GM23248 (cell line): ENCODE results near the gene WDR48. TPM values are rescaled to one million over a fixed set of nuclear protein-coding genes. Genes with fewer than 3 reads are reported as not detected.
"Not testable (repeated sequence)": the region's sequence is repeated elsewhere in the genome, so short reads cannot be mapped to it uniquely, and the experiment has no call there.

Experiments
- DNase-seq: peaks from one replicate; pipeline ENCODE4 v3.0.0-alpha.2; 2015
- H2AFZ ChIP-seq: fragments of 200-600 bp; sonication (generic); 2 replicates; pipeline ENCODE4 v1.6.1; 2016; ENCODE audit warnings: antibody characterized with exemption
- H3F3A ChIP-seq: fragments of 200-600 bp; sonication (generic); 2 replicates; pipeline ENCODE4 v1.6.1; 2016; ENCODE audit warnings: mild to moderate bottlenecking, antibody characterized with exemption, mixed run types; ENCODE audit not compliant: insufficient read depth
- H3K27ac ChIP-seq: fragments of 200-600 bp; sonication (generic); 2 replicates; pipeline ENCODE4 v1.5.1; 2016; ENCODE audit warnings: mild to moderate bottlenecking
- H3K27me3 ChIP-seq: fragments of 200-600 bp; sonication (generic); replicated peaks from 2 replicates; pipeline ENCODE4 v1.6.1; 2016; ENCODE audit warnings: mild to moderate bottlenecking; ENCODE audit not compliant: insufficient read depth
- H3K36me3 ChIP-seq: fragments of 200-600 bp; sonication (generic); 2 replicates; pipeline ENCODE4 v1.6.1; 2016; ENCODE audit warnings: low read depth, mild to moderate bottlenecking
- H3K4me1 ChIP-seq: fragments of 200-600 bp; sonication (generic); 2 replicates; pipeline ENCODE4 v1.6.1; 2016; ENCODE audit warnings: mild to moderate bottlenecking; ENCODE audit not compliant: insufficient read depth
- H3K4me2 ChIP-seq: fragments of 200-600 bp; sonication (generic); one replicate; pipeline ENCODE4 v1.6.1; 2016; ENCODE audit warnings: mild to moderate bottlenecking; ENCODE audit not compliant: unreplicated experiment
- H3K4me3 ChIP-seq: fragments of 200-600 bp; sonication (generic); 2 replicates; pipeline ENCODE4 v1.5.1; 2016; ENCODE audit warnings: mild to moderate bottlenecking
- H3K79me2 ChIP-seq: fragments of 200-600 bp; sonication (generic); 2 replicates; pipeline ENCODE4 v1.6.1; 2016; ENCODE audit warnings: mild to moderate bottlenecking; ENCODE audit not compliant: insufficient read depth
- H3K9ac ChIP-seq: fragments of 200-600 bp; sonication (generic); 2 replicates; pipeline ENCODE4 v1.6.1; 2016; ENCODE audit warnings: mild to moderate bottlenecking
- H3K9me2 ChIP-seq: fragments of 200-600 bp; sonication (generic); 2 replicates; pipeline ENCODE4 v1.6.1; 2016; ENCODE audit warnings: mixed run types, mild to moderate bottlenecking, moderate library complexity; ENCODE audit not compliant: insufficient read depth
- H3K9me3 ChIP-seq: fragments of 200-600 bp; sonication (generic); one replicate; pipeline ENCODE4 v1.6.1; 2017; ENCODE audit warnings: low read depth
- H4K20me1 ChIP-seq: fragments of 200-600 bp; sonication (generic); 2 replicates; pipeline ENCODE4 v1.6.0; 2016; ENCODE audit not compliant: insufficient read depth
- EZH2 ChIP-seq: fragments of 200-600 bp; sonication (generic); IDR thresholded peaks from 2 replicates; pipeline ENCODE4 v1.6.1; 2018; ENCODE audit warnings: antibody characterized with exemption, mild to moderate bottlenecking; ENCODE audit not compliant: insufficient read depth, poor library complexity, severe bottlenecking
- EZH2phosphoT487 ChIP-seq: fragments of 200-600 bp; sonication (generic); IDR thresholded peaks from 2 replicates; pipeline ENCODE4 v1.6.1; 2018; ENCODE audit warnings: antibody characterized with exemption, moderate library complexity, mild to moderate bottlenecking, low read depth; ENCODE audit not compliant: insufficient read depth
- WGBS, 2 experiments: methylation state at CpG; one replicate each; pipeline ENCODE4 v1.1.6; 2015 to 2017; ENCODE audit warnings: low lambda C conversion rate in 2 of 2, low coverage in 1 of 2; ENCODE audit errors: missing lambda C conversion rate in 2 of 2; 5-methylcytosine and 5-hydroxymethylcytosine counted together
- in situ Hi-C: fragments of 300-500 bp; cut with MboI; formaldehyde crosslinking; loops from 2 replicates; pipeline ENCODE4 v1.15.0; 2020
- polyA plus RNA-seq: library from polyadenylated mRNA; unstranded; fragments of >200 nt; fragmentation: Nextera tagmentation; extraction: Ambion mirVana; gene quantifications from 2 replicates; pipeline ENCODE4 v1.2.1, GENCODE V29; 2016
- total RNA-seq: library from RNA; depleted of rRNA; stranded (reverse); fragments of >200 nt; shearing (Covaris generic); gene quantifications from 2 replicates; pipeline ENCODE4 v1.2.3, GENCODE V29; 2014

WDR48 gene
- total and polyA plus RNA-seq, 2 experiments from 2014 or later: 25.7 to 29.7 TPM

DNA sequence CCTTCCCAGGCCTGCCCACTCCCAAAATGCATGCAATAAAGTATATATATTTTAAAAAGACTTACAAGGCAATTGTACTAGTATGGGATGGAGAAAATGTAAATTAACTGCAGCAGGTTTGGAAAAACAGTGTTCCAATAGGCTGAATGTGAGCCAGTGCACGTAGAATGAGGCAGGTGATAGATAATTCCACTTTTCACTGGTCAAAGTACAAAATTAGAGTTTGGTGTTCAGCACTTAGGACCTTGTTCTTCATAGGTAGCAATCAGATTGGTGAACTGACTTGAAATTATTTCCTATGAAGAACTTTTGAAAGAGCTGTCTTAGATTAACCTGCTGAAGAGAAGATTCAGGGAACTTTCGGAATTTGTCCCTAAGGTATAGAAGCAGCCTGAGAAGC lies 1.9 kb downstream of the WDR48 start:
- TF ChIP-seq EZH2 (no peak), EZH2phosphoT487 (no peak)
- Histone ChIP-seq H3K9ac (no peak overlapping the region), H3K4me1 (peaks cover 11% of the 10 kb centered on the region; the same call in 1 of the 2 replicates), H3K36me3 (no peaks in the 10 kb centered on the region), H3F3A (0 out of 2 replicates have a peak, but pooled peaks cover 9% of the 10 kb centered on the region), H2AFZ (no peak overlapping the region), H3K27me3 (no peaks in the 10 kb centered on the region), H3K27ac (no peak overlapping the region), H3K4me2 (no peak overlapping the region), H4K20me1 (no peaks in the 10 kb centered on the region), H3K9me3 (no peaks in the 10 kb centered on the region), H3K9me2 (no peaks in the 10 kb centered on the region), H3K79me2 (peaks cover 63% of the 10 kb centered on the region), H3K4me3 (no peak overlapping the region)
- no peak for DNase-seq
- 93 to 95% methylated on average over 2 of the region's 2 CpGs for WGBS, 2 experiments
- in situ Hi-C loops: no loop called here

- H3K27me3 ChIP-seq: no peaks in the 10 kb centered on the region
- no peak overlapping the region for H3K27ac ChIP-seq
- no peaks in the 10 kb centered on the region for H4K20me1 ChIP-seq
- H3K9ac ChIP-seq: no peak overlapping the region
- H3K36me3 ChIP-seq: no peaks in the 10 kb centered on the region
- H3K79me2 ChIP-seq: peaks cover 88% of the 10 kb centered on the region
- 0 out of 2 replicates have a peak, but pooled peaks cover 9% of the 10 kb centered on the region for H3F3A ChIP-seq
- H3K9me2 ChIP-seq: no peaks in the 10 kb centered on the region
- H3K4me2 ChIP-seq: no peak overlapping the region
- in situ Hi-C loops: no loop called here
- H2AFZ ChIP-seq: no peak overlapping the region
- 56 to 66% methylated on average over 3 of the region's 3 CpGs for WGBS, 2 experiments
- peak; percentile 22 for DNase-seq
- H3K9me3 ChIP-seq: no peaks in the 10 kb centered on the region
- H3K4me3 ChIP-seq: no peak overlapping the region
- TF ChIP-seq EZH2phosphoT487 (no peak), EZH2 (no peak)
- H3K4me1 ChIP-seq: peaks cover 11% of the 10 kb centered on the region; the same call in 1 of the 2 replicates
Observed at GRCh38 chr3:39056151-39056550, 4.3 kb downstream of the WDR48 start.

DNA sequence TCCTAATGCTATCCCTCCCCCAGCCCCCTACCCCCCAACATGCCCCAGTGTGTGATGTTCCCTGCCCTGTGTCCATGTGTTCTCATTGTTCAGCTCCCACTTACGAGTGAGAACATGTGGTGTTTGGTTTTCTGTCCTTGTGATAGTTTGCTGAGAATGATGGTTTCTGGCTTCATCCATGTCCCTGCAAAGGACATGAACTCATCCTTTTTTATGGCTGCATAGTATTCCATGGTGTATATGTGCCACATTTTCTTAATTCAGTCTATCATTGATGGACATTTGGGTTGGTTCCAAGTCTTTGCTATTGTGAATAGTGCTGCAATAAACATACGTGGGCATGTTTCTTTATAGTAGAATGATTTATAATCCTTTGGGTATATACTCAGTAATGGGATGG lies 9.4 kb downstream of the WDR48 start:
- H3K4me2 ChIP-seq, H3K9me3 ChIP-seq, H2AFZ ChIP-seq, H3K9ac ChIP-seq, H4K20me1 ChIP-seq, H3K9me2 ChIP-seq, DNase-seq, H3K36me3 ChIP-seq, H3K27me3 ChIP-seq, H3K4me3 ChIP-seq, in situ Hi-C loops, H3K27ac ChIP-seq: not testable (repeated sequence)
- WGBS, 2 experiments: 68 to 89% methylated on average over 2 of the region's 2 CpGs
- Histone ChIP-seq H3F3A (peaks cover 27% of the 10 kb centered on the region), H3K4me1 (peaks cover 23% of the 10 kb centered on the region), H3K79me2 (peaks cover 78% of the 10 kb centered on the region)

GRCh38 chr3:39062180-39062579 lies 10.4 kb downstream of the WDR48 start:
- Histone ChIP-seq H4K20me1 (no peaks in the 10 kb centered on the region), H3K79me2 (peaks cover 82% of the 10 kb centered on the region), H3K4me3 (no peak overlapping the region)

GRCh38 chr3:39063143-39063542 lies 11.3 kb downstream of the WDR48 start:
- Histone ChIP-seq H3K79me2 (peaks cover 78% of the 10 kb centered on the region), H3K27me3 (no peaks in the 10 kb centered on the region), H2AFZ (no peak overlapping the region), H3K27ac (no peak overlapping the region), H3K4me2 (no peak overlapping the region), H3F3A (peaks cover 31% of the 10 kb centered on the region), H3K4me3 (no peak overlapping the region), H3K9me3 (no peaks in the 10 kb centered on the region), H3K4me1 (peaks cover 22% of the 10 kb centered on the region), H3K9ac (no peak overlapping the region), H4K20me1 (no peaks in the 10 kb centered on the region), H3K36me3 (no peaks in the 10 kb centered on the region; the same call in 1 of the 2 replicates), H3K9me2 (no peaks in the 10 kb centered on the region)
- WGBS, 2 experiments: 62 to 70% methylated on average over 3 of the region's 3 CpGs
- TF ChIP-seq EZH2phosphoT487 (no peak), EZH2 (no peak)
- DNase-seq: no peak
- in situ Hi-C loops: no loop called here

More at GRCh38 chr3:39062180-39062579, 10.4 kb downstream of the WDR48 start:
- H3K36me3 ChIP-seq: no peaks in the 10 kb centered on the region
- WGBS, 2 experiments: 50 to 54% methylated on average over 1 of the region's 1 CpG
- no peaks in the 10 kb centered on the region for H3K9me2 ChIP-seq
- no peak overlapping the region for H3K4me2 ChIP-seq
- no peak overlapping the region for H2AFZ ChIP-seq
- TF ChIP-seq EZH2: no peak
- no peak for TF ChIP-seq EZH2phosphoT487
- DNase-seq: no peak
- H3K27me3 ChIP-seq: no peaks in the 10 kb centered on the region
- peaks cover 31% of the 10 kb centered on the region for H3F3A ChIP-seq
- H3K9ac ChIP-seq: no peak overlapping the region
- peaks cover 22% of the 10 kb centered on the region for H3K4me1 ChIP-seq
- H3K27ac ChIP-seq: no peak overlapping the region
- in situ Hi-C loops: no loop called here
- H3K9me3 ChIP-seq: no peaks in the 10 kb centered on the region
